Kidney epithelial cell (primary cell): ENCODE results near the gene CUX1. TPM values are rescaled to one million over a fixed set of nuclear protein-coding genes. Genes with fewer than 3 reads are reported as not detected.

Experiments used
- DNase-seq: peaks from one replicate; pipeline ENCODE4 v3.0.0-alpha.2; 2010; ENCODE audit warnings: low read depth
- H3K27me3 ChIP-seq: 2 replicates; pipeline ENCODE4 v1.6.0; 2011; ENCODE audit warnings: low read length; ENCODE audit not compliant: control insufficient read depth, insufficient read depth
- H3K36me3 ChIP-seq: 2 replicates; pipeline ENCODE4 v1.5.1; 2011; ENCODE audit warnings: low read length; ENCODE audit not compliant: control insufficient read depth, insufficient read depth
- H3K4me3 ChIP-seq: 2 replicates; pipeline ENCODE4 v1.5.1; 2011; ENCODE audit warnings: low read depth, mild to moderate bottlenecking, control low read depth, low read length
- total RNA-seq: library from RNA; depleted of rRNA; stranded (reverse); fragments of >200 nt; gene quantifications from 2 replicates; pipeline ENCODE4 v1.2.3, GENCODE V29; 2015
- TF ChIP-seq, protein P1 (sequence below): IDR thresholded peaks from 2 replicates; pipeline ENCODE4 v1.5.1; 2011; ENCODE audit warnings: mild to moderate bottlenecking, moderate library complexity, low read length, control low read depth, inconsistent platforms; ENCODE audit not compliant: insufficient read depth, poor library complexity, severe bottlenecking

CUX1 gene
- total RNA-seq, result 56.7 and 65.2 TPM in 2 replicates

- TF ChIP-seq, protein P1, sequence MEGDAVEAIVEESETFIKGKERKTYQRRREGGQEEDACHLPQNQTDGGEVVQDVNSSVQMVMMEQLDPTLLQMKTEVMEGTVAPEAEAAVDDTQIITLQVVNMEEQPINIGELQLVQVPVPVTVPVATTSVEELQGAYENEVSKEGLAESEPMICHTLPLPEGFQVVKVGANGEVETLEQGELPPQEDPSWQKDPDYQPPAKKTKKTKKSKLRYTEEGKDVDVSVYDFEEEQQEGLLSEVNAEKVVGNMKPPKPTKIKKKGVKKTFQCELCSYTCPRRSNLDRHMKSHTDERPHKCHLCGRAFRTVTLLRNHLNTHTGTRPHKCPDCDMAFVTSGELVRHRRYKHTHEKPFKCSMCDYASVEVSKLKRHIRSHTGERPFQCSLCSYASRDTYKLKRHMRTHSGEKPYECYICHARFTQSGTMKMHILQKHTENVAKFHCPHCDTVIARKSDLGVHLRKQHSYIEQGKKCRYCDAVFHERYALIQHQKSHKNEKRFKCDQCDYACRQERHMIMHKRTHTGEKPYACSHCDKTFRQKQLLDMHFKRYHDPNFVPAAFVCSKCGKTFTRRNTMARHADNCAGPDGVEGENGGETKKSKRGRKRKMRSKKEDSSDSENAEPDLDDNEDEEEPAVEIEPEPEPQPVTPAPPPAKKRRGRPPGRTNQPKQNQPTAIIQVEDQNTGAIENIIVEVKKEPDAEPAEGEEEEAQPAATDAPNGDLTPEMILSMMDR, result no peak
- Histone ChIP-seq H3K27me3 (no peaks in the 10 kb centered on the region), H3K36me3 (no peaks in the 10 kb centered on the region), H3K4me3 (peak within 1 kb of the TSS; percentile 73)
- DNase-seq, result no peak
Measured at GRCh38 chr7:101817471-101818286, at the start of gene CUX1. Gene CUX1, plus strand, starts transcription at chr7:101817626. Its CDS starts 14 bp downstream, at chr7:101817640.

DNA sequence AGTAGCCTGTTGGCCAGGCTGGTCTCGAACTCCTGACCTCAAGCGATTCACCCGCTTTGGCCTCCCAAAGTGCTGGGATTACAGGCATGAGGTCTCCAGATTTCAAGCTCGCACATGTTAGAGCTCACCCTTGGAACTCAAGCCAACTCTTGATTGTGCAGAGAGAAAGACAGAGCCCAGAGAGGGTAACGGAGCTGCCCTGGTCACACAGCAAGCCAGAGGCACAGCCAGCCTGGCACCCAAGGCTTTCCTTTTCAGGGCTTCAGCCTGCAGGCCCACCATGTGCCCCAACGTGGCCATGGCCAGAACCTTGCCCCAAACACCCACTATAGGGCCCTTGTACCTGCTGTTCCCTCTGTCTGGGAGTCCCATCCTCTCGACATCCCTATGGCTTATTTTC lies 49.1 kb upstream of the CUX1 start:
- TF ChIP-seq, protein P1, result no peak
- Histone ChIP-seq H3K4me3 (no peak overlapping the region), H3K36me3 (no peaks in the 10 kb centered on the region), H3K27me3 (peaks cover 8% of the 10 kb centered on the region)
- DNase-seq, result no peak

DNA sequence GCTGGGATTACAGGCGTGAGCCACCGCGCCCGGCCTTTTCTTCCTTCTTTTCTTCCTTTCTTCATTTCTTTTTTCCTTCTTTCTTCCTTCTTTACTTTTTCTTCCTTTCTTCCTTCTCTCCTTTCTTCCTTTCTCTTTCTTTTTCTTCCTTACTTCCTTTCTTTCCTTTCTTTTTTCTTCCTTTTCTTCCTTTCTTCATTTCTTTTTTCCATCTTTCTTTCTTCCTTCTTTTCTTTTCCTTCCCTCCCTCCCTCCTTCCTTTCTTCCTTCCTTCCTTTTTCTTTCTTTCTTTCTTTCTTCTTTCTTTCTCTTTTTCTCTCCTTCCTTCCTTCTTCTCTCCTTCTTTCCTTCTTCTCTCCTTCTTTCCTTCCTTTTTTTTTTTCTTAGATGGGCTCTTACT lies 47.0 kb upstream of the CUX1 start:
- TF ChIP-seq, protein P1, result no peak

GRCh38 chr7:101772508-101773211 lies 44.8 kb upstream of the CUX1 start:
- no peak for DNase-seq

More for the DNA sequence above, 47.0 kb upstream of the CUX1 start:
- Histone ChIP-seq H3K36me3 (no peaks in the 10 kb centered on the region), H3K27me3 (peaks cover 7% of the 10 kb centered on the region), H3K4me3 (no peak overlapping the region)
- DNase-seq, result no peak

DNA sequence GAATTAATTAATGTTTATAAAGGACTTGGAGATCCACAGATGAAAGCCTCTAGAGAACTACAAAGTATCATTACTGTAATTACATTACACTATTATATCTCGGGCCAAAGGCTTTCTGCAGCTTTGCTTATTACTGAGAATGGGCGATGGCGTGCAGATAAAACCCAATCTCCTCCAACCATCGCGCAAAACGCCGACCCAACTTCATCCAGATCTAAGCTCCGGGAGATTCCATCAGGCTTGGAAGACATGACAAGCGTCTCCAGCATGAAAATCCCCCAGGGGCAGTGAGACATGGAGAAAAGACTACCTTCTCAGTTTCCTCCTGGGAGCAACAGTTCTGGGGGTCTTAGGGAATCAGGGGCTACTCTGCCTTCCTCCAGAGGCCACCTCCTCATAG lies 42.2 kb upstream of the CUX1 start:
- TF ChIP-seq, protein P1, result no peak

More at GRCh38 chr7:101772508-101773211, 44.8 kb upstream of the CUX1 start:
- no peaks in the 10 kb centered on the region for H3K36me3 ChIP-seq
- H3K4me3 ChIP-seq, result no peak overlapping the region
- TF ChIP-seq, protein P1, result no peak
- H3K27me3 ChIP-seq, result peaks cover 16% of the 10 kb centered on the region

More for the DNA sequence above, 42.2 kb upstream of the CUX1 start:
- Histone ChIP-seq H3K4me3 (no peak overlapping the region), H3K27me3 (peaks cover 14% of the 10 kb centered on the region), H3K36me3 (no peaks in the 10 kb centered on the region)
- DNase-seq, result no peak
